SW 1271 (cell line): ENCODE data around the gene SDR39U1.

Source experiments
- DNase-seq, 2 experiments: peaks; one replicate each; lab custom pipeline; 2025; lab: John Stamatoyannopoulos, UW

Gene SDR39U1

DNA sequence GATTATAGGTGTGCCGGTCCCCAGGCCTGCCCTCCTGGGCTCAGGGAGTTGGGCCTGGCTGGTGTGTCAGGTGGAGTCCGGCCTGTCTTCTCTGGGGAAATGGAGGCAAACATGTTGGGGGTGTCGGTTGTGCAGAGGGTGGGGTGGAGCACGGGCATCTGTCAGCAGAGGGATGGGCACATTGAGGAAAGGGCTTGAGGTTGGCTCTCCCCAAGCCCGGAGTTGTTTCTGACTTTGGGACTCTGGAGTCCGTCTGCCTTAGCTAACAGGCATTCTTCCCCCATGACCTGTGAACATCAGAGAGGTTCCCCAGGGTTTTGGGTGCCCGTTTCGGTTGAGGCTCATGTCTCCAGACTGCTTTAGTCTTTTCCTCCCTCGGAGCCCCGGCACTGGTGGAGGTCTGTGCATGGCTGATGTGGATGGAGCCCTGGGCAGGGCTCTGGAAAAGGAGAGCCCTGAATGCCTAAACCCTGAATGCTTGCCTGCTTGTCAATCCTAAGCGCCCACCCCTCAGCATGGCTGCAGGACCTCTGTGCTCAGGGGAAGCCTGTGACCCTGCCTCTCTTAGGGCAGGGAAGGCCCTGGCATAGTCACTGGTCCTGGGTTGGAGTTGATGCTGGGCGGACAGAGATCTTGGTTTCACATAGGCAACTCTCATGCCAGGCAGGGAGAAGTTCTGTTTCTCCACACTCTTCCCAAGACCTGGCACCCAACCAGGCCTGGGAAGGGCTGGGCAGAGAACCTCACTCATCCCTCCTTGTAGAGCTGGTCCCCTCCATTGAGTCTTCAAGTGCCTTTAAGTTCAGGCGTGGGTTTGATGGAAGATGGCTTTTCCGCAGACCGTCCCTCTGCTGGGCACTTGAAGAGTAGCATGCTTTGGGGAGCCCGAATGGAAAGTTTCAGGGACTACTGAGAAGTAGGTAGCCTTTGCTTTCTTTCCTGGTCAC is 30.9 kb downstream of the SDR39U1 start:
- DNase-seq = peak in 1 of 2 experiments; percentile 17

DNA sequence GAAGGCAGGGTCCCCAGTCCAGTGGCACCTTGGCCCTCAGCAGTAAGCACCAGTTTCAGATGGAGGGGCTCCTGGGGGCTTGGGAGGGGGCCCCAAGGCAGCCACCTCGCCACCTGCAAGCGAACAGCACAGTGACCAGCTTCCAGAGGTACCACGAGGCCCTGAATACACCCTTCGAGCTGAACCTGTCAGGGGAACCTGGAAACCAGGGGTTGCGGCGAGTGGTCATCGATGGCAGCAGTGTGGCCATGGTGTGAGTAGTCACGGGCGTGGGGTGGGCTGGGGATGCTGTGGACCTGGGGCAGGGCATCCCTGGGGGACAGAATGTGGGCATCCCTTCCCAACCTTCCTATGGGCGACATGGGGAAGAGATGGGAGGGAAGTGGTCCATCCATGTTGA is 32.6 kb downstream of the SDR39U1 start:
- no peak for DNase-seq

DNA sequence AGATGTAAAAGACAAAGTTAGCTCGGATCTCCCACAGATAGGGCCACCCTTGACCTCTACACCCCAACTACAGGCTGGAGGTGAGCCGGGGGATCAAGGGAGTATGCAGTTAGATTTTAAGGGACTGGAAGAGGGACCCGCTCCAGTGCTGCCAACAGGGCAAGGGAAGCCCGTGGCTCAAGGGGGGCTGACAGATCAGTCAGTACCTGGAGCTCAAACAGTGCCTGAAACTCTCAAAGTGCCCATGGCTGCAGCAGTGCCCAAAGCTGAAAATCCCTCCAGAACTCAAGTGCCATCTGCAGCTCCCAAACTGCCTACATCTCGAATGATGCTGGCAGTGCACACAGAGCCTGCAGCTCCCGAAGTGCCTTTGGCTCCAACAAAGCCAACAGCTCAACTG is 33.4 kb downstream of the SDR39U1 start:
- DNase-seq = no peak

DNA sequence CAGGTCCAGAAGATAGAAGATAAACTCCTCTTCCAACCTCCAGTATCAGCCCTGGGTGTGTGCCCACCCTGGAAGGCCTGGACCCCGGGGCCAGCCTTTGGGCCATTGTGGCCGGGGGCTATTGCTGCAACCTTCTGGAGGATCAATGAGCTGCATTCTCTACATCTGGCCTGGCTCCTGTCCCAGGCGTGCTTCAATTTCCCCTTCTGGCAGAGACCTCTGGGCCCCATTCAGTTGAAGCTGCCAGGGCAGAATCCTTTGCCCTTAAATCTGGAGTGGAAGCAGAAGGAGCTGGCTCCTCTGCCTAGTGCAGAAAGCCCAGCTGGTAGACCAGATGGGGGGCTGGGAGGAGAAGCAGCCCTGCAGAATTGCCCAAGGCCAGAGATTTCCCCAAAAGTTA is 33.8 kb downstream of the SDR39U1 start:
- no peak for DNase-seq

DNA sequence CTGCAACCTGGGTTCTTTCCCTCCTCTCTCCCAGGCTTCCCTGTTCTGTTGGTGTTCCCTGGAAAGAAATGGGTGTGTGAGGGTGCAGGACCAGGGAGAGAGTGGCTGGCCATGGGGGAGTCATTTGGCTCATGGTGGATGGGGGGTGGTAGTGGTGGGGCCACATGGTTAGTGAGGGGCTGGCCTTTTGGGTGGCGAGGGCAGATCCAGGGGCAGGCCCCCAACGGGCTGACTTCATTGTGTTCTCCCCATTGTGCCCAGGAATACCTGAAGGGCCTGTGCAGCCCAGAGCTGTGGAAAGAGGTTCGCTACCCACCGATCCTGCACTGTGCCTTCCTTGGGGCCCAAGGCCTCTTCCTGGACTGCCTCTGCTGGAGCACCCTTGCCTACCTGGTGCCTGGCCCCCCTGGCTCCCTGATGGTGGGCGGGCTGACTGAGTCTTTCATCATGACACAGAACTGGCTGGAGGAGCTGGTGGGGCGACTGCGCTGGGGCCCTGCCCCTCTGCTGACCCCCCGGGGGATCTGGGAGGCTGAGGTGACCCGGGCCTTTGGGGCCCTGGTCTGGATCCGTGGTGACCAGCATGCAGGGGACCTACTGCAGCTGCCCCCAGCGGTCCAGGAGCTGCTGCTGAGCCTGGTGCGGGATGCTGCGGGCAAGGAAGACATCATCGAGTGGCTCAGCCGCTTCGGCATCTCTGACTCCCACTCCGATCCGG is 34.8 kb downstream of the SDR39U1 start:
- DNase-seq = no peak

DNA sequence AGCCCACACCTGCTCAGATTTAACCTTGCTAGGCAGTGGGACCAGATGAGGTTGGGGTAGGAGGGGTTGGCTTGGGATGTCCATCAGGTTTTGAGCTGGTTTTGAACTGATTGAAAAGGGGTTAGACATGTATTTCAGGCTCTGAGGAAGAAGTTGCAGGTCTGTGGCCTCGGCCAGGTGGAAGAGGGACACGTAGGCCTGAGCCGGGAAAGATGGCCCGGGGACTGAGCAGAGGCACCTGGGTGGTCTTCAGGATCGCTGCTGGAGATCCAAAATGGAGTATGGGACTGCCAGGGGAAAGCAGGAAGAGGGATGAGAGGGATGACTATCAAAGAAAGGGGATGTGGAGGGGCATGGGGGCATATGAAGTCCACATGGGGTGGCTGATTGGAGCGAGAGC is 36.2 kb downstream of the SDR39U1 start:
- DNase-seq = no peak

DNA sequence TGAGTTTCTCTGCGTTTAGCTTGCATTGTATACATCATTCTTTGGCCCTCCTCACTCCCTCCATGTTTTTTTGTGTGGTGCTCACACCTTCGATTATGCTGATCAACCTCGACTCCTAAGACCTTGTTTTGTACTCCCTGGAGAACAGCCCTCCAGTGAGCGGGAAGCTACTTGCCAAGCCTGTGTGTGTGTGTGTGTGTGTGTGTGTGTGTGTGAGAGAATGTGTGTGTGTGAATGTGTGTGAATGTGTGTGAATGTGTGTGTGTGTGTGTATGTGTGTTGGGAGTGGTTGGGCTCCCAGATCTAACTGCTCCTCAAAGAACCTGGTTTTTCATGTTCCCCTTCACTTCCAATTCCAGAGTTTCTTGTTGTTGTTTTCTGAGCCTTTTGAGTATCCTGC is 37.8 kb downstream of the SDR39U1 start:
- no peak for DNase-seq

DNA sequence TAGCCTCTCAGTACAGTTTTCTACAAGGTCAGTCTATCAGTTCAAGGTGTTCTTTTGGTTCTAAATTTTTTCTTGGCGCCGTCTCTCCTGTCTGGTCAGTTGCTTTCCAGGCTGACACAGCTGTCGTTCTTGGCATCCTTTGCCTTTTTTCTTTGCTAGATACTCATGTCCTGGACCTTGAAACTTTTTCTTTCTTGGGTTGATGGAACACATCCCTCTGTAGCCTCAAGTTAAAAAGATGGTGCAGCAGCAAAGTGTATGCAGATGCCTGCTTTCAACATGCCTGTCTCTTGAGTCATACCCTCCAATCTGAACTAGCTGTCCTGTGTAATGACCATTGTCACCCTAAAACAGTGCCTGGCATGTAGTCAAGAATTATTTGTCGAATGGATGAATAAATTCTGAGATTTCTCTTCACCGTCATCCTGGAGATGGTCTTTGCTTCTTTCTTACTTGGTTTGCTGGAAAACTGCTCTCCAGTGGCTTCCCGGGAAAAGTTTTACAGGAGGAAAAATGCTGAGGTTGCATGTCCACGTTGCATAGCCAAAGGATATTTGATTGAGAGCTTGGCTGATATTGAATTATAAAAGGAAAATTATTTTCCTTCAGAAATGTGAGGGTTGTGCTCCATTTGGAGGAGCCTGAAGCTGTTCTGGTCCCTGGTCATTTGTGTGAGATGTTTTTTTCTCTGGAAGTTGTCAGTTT is 39.1 kb downstream of the SDR39U1 start:
- no peak for DNase-seq

DNA sequence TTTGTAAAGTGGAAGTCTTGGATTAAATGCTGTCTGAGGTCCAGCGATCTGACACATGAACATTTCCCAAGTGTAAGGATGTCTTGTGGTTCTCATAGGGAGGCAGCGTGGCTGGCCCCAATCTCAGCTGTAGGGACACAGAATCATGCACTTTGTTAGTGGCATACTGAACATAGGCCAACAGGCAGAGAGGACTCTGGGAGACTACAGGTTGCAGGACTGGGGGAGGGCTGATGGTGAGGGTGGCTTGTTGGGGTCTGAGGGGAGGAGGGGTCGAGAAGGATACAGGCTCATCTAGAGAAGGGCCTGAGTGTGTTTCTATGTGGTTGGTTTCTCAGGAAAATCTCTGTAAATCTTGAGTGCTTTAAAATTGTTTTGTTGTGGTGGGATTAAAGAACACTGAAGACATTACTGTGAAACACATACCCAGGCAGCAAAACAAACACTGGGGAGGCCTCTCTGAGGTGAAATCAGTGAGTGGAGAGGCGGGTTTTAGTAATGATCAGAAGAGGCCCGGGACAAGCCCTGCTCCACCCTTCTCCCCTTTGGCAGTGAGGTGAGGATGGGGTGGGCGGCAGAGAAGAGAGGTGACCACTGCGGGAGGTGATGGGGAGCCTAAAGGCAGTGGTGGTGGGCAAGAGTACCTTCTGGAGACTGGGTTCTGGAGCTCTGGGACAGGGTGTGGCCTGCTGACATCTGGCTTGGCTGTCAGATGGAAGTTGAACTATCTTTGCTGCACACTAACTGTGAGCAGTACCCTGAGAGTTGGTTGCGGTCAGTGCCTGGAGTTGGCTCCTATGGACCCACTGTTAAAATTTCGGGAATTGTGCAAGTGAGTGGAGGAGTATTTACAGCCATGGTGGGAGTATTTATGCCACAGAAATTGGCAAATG is 40.5 kb downstream of the SDR39U1 start:
- DNase-seq = no peak

DNA sequence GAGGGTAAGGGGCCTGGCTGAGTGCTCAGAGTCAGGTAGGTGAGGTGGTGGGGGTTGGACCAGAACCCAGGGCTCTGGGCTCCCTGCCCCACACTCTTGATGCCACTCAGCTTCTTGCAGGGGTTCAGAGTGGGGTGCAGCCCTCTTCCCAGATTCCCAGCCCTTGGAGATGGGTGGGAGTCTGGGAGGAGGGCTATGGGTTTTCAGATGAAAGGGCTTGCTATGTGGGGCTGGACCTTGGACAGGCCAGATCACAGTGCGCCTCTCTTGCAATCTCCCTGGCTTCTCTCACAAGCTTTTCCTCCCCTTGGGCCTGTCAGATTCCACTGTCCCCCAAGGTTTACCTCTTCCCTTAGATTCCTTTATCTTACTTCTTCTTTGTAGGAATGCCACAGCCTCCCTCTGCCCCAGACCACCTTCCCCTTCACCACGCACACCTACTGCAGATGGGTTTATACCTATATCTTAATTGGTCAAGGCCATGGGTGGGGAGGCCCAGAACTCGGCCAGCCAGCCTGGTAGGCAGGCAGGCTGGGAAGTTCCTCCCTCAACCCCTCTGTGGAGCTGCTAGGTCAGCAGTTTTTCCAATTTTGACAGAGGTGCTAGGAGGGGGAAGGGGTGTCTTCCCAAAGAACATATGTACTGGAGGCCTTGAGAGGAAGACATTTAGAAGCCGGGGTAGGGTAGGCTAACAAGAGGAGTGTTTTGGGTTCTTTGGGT is 42.4 kb downstream of the SDR39U1 start:
- DNase-seq = no peak

DNA sequence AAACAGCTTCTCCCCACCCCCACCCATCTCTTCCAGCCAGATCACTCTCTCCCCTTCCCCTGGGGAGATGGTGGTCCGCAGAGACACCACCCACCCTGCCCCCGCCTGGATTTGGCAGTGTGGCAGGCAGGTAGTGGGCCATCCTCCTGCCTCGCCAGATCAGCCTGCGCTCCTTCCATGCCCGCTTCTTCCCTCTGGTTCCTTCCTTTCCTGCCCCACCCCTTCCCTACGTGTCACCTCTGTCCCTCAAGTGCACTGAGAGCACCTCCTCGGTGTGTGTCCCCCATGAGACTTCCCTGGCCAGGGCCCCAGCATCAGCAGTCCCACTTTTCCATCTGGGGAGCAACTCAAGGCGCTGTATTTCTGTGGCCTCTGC is 43.1 kb downstream of the SDR39U1 start:
- DNase-seq = no peak

DNA sequence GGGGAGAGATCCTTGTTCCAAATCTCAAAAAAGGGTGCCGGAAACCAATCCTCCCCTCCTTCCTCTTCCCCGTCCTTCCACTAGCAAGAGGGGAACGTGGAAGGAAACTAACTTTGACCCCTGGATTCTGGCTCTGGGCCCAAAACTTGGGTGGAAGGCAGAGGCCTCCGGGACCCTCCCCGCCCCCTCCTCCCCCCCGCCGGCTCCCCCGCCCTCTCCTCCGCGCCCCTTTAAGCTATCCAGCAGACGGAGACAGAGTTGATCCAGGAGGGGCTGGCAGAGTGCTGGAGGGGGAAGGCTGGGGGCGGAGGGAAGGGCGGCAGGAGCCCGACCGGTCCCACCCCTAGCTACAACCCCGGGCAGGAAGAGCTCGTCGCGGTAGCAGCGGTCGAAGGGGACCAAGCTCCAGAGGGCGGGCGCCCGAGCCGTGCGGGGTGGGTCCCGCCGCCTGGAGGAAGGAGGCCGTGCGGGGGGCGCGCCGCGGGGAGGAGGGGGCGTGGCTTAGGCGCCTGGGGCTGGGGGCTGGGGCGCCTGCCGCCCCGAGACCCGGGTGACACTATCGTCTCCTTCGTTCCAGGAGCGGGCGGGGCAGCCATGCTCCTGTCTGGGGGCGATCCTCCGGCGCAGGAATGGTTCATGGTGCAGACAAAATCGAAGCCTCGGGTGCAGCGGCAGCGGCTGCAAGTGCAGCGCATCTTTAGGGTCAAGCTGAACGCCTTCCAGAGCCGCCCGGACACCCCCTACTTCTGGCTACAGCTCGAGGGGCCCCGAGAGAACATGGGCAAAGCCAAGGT is 43.7 kb downstream of the SDR39U1 start, which contains the start of gene NYNRIN:
Gene NYNRIN, plus strand, starts transcription at position 351 of the 794 bp plus-strand sequence. Its CDS starts 244 bp downstream, at position 595.
- DNase-seq = no peak

DNA sequence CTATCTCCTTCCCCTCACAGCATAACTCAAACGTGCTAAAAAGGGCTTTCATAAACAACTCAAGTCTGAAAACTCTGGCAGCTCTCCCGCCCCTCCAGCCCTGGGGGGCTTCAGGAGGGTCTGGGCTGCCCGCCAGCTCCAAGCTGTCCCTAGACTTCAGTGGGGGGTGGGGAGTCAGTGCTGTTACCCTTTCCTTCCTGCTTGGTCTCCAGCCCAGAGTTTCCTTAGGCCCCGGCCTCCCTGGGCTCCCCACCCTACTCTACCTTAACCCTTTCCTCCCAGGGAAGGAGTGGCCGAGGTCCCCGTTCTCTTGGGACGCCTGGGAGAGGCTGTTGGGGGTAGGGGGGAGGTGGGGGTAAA is 44.3 kb downstream of the SDR39U1 start:
- DNase-seq = no peak

DNA sequence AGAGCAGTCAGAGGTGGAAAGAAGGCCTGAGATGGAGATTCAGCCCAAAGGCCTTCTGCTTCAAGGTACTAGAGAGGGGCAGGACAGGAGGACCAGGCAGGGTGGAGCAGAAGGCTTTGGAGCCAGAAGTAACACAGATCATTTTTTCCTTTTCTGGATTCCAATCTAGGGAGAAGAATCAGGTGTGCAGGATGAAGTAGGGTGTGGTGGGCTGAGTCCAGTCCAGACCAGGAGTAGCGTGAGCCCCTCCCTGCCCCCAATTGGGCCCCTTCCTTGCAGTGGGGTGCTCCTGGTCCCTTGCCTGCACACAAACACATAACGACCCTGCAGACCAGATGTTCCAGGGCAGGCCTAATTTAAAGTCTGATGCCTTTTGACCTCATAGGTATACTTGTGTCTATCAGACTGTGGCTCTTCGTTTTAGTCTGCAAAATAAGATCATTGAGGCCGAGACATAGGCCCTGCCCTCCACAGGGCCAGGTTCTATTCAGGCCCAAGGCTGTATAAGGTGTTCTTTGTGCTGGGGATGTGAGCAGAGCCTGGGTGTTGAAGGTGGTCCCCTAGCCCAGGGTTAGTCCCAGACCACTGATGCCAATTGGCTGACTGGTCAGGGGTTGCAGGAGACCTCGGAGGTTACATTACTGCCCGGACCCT is 44.8 kb downstream of the SDR39U1 start:
- no peak for DNase-seq

DNA sequence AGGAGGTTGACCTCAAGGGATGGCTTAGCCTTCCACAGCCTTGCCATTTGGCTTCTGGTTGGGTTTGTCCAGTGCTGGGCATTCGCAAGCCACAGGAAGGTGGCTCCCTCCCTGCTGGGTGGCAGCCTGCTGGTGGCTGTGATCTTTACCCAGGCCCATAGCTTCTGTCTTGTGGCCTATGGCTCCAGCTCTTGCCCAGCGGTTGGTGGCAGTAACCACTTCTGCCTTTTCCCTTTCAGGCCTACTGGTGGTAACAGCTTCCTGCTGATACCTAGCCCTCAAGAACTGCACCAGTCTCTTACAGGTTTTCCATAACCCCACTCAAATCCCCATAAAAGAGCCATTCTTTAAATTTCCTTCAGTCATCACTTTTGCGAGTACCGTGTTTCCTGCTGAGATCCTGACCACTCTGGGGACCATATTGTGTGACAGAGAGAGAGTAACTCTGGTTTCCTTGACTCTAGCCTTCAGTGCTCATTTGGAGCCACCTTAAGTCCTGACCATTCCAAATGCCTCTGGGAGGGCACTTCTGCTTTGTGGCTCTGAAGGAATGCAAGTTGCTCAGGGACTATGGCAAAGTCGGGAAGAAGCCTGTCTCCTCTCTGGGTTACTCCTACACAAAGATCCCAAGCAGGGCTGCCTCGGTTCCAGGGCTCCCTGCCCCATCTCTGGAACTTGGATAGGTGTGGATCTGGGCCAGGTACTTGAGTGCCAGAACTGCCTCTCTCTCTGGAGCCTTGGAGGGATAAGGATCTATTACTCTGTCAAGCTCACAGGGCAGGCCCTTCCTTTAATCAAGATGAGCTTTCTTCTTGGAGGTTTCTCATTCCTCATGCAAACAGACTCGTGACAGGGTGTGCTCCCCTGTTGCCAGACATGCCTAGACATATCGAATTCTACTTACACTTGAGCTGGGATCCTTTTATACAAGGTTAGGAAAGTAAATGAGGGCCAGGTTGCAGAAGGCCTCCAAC is 46.7 kb downstream of the SDR39U1 start:
- DNase-seq = no peak

DNA sequence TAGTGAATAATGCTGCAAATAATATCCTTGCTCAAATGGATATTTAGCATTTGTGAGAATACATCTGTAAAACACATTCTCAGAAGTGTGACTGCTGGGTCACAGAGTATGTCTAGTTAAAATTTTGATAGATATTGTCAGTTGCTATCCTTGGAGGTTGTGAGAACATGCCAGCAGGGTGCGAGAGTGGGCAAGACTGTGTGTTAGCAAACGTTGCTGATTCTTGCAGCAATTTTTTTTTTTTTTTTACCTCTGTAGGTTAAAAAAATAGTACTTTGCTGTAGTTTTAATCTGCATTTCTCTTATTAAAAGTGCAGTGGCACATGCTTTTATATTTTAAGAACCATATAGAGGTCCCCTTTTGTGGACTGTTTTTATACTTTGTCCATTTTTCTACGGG is 48.3 kb downstream of the SDR39U1 start:
- DNase-seq = no peak

DNA sequence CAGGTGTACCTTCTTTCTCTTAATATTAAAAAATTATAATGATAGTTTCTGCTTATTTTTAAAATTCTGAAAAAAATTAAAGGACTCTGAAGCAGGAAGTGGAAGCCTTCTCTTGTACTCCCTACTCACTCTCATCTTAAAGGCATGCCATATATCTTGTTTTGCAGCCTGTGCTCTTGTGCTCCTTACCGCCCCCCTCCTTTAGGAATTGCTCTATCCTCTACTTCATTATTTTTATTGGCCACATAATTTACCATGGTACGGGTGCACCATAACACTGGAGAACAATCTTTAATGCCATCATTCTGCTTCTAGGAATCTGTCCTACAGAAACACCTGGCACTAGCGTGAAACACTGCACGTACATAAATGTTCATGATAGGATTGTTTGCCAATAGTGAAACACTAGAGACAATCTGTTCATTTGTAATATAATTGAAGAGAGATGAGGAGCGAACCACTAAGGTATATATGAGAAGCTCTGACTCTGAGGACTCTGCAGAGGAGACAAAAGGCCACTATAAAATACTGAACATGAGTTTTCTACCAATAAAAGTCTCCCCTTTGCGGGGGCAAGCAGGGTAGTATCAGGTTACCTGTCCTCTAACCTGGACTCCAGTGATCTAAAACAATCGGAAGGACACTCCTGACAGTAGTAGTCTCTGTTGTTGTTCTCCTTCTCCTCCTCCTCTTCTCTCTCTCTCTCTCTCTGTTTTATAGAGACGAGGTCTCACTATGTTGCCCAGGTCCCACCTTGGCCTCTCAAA is 50.1 kb downstream of the SDR39U1 start:
- peak in 1 of 2 experiments; percentile 9 for DNase-seq
